Caco-2 (cell line): ENCODE data around the gene ARHGAP24. TPM values are rescaled to one million over a fixed set of nuclear protein-coding genes. Genes with fewer than 3 reads are reported as not detected.

Experiments used
- BruUV-seq: library from RNA; stranded (reverse); fragments of 400-500 nt; replicated peaks from 2 replicates; lab custom pipeline; 2021; lab: Mats Ljungman, UMichigan
- CTCF ChIA-PET: fragments of 300-600 bp; sonication (Branson Sonifier 250); formaldehyde crosslinking; loops from one replicate; lab custom pipeline; 2022; ENCODE audit warnings: antibody characterized with exemption; lab: Charles Lee
- POLR2A ChIA-PET: fragments of 300-600 bp; sonication (Branson Sonifier 250); formaldehyde crosslinking; loops from one replicate; lab custom pipeline; 2022; ENCODE audit warnings: antibody characterized with exemption; lab: Charles Lee
- DNase-seq, 2 experiments: peaks; one replicate each; pipeline versions ENCODE4 v3.0.0 to v3.0.0-alpha.2; 2020 to 2022
- H3K27me3 ChIP-seq: replicated peaks from 2 replicates; pipeline ENCODE4 v1.6.0; 2011; ENCODE audit warnings: low read length; ENCODE audit not compliant: control insufficient read depth, insufficient read depth
- H3K36me3 ChIP-seq: 2 replicates; pipeline ENCODE4 v1.5.1; 2011; ENCODE audit warnings: low read length; ENCODE audit not compliant: control insufficient read depth, insufficient read depth
- H3K4me1 ChIP-seq: fragments of 250-450 bp; sonication (Bioruptor Pico); 2 replicates; pipeline ENCODE4 v1.5.1; 2020; ENCODE audit warnings: mild to moderate bottlenecking
- H3K4me3 ChIP-seq: 2 replicates; pipeline ENCODE4 v1.5.1; 2011; ENCODE audit warnings: low read depth, mild to moderate bottlenecking, control low read depth, low read length
- H3K9me3 ChIP-seq: fragments of 250-450 bp; sonication (Bioruptor Pico); 2 replicates; pipeline ENCODE4 v1.5.1; 2020; ENCODE audit warnings: mild to moderate bottlenecking, moderate library complexity
- H3K27ac Mint-ChIP-seq: one replicate; pipeline ENCODE4 v1.8.0; 2022; ENCODE audit warnings: mixed read lengths; ENCODE audit not compliant: unreplicated experiment
- H3K27me3 Mint-ChIP-seq: one replicate; pipeline ENCODE4 v1.8.0; 2022; ENCODE audit warnings: mixed read lengths; ENCODE audit not compliant: insufficient read depth, unreplicated experiment
- H3K36me3 Mint-ChIP-seq: one replicate; pipeline ENCODE4 v1.8.0; 2022; ENCODE audit warnings: mild to moderate bottlenecking, mixed read lengths; ENCODE audit not compliant: insufficient read depth, unreplicated experiment
- H3K4me1 Mint-ChIP-seq: one replicate; pipeline ENCODE4 v1.8.0; 2022; ENCODE audit warnings: low read depth, mixed read lengths; ENCODE audit not compliant: unreplicated experiment
- H3K4me3 Mint-ChIP-seq: one replicate; pipeline ENCODE4 v1.8.0; 2022; ENCODE audit warnings: mild to moderate bottlenecking, moderate library complexity, mixed read lengths; ENCODE audit not compliant: unreplicated experiment
- H3K9me3 Mint-ChIP-seq: one replicate; pipeline ENCODE4 v1.8.0; 2022; ENCODE audit warnings: mixed read lengths; ENCODE audit not compliant: unreplicated experiment
- intact Hi-C: fragments of 100-400 bp; cut with micrococcal nuclease; formaldehyde crosslinking; loops from one replicate; pipeline ENCODE4 v1.10.0; 2022; ENCODE audit not compliant: unreplicated experiment
- total RNA-seq: library from RNA; stranded (reverse); gene quantifications from 2 replicates; pipeline ENCODE4 v1.2.3, GENCODE V29; 2022
- TF ChIP-seq, protein P1 (sequence below), 2 experiments: fragments of 200-600 bp in 1 of 2; IDR thresholded peaks; 1 replicate in 1 of 2; 2 replicates in 1 of 2; pipeline versions ENCODE4 v1.5.1 to v1.8.0; 2011 to 2022; ENCODE audit warnings: antibody characterized with exemption in 1 of 2, control low read depth in 1 of 2, inconsistent platforms in 1 of 2, low read depth in 1 of 2, low read length in 1 of 2, mild to moderate bottlenecking in 1 of 2, moderate library complexity in 1 of 2; ENCODE audit not compliant: insufficient read depth in 1 of 2, severe bottlenecking in 1 of 2, unreplicated experiment in 1 of 2

The ARHGAP24 gene
- total RNA-seq, 1 experiment from 2014 or later, result 2.8 TPM

DNA sequence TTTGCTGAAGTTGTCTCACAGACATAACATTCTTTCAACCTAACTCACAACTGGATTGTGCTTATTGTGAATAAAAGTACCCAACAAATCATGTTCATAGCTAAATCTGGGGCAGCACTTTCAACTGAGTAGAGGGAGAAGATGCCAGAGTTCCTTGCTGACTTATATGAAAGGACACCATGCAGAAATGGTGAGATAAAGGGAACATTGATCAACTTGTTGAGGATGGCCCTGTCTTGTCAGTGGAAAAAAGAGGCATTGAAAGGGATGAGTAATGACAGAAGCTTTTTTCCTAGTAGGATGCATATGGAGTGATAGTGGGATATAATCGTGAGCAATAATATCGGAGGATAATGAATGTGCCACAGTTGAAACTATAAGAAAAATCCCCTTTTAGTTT, 221.7 kb downstream of the ARHGAP24 start:
- ChIA-PET CTCF (no interaction called here), POLR2A (no interaction called here)
- intact Hi-C loops, result no loop called here
- Mint-ChIP-seq H3K9me3 (no peaks in the 10 kb centered on the region), H3K27ac (no peak overlapping the region), H3K4me1 (no peaks in the 10 kb centered on the region), H3K4me3 (no peak overlapping the region), H3K27me3 (peaks cover 3% of the 10 kb centered on the region), H3K36me3 (no peaks in the 10 kb centered on the region)
- BruUV-seq, result no TSS peak
- TF ChIP-seq, protein P1, sequence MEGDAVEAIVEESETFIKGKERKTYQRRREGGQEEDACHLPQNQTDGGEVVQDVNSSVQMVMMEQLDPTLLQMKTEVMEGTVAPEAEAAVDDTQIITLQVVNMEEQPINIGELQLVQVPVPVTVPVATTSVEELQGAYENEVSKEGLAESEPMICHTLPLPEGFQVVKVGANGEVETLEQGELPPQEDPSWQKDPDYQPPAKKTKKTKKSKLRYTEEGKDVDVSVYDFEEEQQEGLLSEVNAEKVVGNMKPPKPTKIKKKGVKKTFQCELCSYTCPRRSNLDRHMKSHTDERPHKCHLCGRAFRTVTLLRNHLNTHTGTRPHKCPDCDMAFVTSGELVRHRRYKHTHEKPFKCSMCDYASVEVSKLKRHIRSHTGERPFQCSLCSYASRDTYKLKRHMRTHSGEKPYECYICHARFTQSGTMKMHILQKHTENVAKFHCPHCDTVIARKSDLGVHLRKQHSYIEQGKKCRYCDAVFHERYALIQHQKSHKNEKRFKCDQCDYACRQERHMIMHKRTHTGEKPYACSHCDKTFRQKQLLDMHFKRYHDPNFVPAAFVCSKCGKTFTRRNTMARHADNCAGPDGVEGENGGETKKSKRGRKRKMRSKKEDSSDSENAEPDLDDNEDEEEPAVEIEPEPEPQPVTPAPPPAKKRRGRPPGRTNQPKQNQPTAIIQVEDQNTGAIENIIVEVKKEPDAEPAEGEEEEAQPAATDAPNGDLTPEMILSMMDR (IDR thresholded peaks at IDR 0.05; ENCODE audit: insufficient read depth in 1 of 2, low read depth in 1 of 2, low read length in 1 of 2, severe bottlenecking in 1 of 2, unreplicated experiment in 1 of 2), result no peak
- H3K27me3 ChIP-seq, result no peaks in the 10 kb centered on the region
- no peaks in the 10 kb centered on the region for H3K9me3 ChIP-seq
- DNase-seq, result no peak
- no peaks in the 10 kb centered on the region for H3K4me1 ChIP-seq
- H3K4me3 ChIP-seq, result no peak overlapping the region
- no peaks in the 10 kb centered on the region for H3K36me3 ChIP-seq

DNA sequence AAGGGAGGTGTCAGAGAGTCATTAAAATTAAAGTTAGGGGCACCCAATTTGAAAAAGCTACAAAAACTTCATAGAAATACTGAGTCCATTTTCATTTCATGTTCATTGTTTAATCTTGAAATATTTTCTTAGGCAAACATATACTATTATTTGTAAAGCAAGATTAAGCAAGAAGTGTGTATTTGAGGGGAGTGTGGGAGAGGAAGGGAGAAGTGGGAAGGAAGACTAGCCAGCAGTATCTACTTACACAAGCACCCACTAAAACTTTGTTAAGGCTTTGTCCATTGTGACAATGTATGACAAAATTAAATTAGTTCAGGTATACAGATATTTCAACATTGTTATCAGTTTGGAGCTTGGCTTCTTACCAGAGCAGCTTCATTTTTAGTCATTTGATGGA, 222.9 kb downstream of the ARHGAP24 start:
- no peak for DNase-seq

DNA sequence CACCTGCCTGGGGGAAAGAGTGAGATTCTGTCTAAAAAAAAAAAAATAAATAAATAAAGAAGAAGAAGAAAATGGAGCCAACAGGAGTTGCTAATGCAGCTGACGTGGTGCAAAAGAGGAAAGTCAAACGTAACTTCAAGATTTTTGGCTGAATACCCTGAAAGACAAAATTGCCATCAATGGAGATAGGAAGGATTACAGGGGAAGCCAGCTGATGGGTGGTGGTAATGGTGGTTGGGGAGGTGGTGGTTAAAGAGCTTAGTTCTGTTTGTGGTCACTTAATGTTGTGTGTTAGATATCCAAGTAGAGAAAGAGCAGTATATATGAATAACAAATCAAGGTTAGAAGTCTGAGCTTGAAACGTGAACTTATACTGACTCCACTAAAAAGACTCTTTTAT, 225.4 kb downstream of the ARHGAP24 start:
- no peaks in the 10 kb centered on the region for H3K9me3 Mint-ChIP-seq
- no peak overlapping the region for H3K4me3 ChIP-seq
- CTCF ChIA-PET, result no interaction called here

More for the DNA sequence above, 222.9 kb downstream of the ARHGAP24 start:
- H3K36me3 Mint-ChIP-seq, result no peaks in the 10 kb centered on the region
- ChIA-PET CTCF (no interaction called here), POLR2A (no interaction called here)
- Histone ChIP-seq H3K9me3 (no peaks in the 10 kb centered on the region), H3K4me1 (no peaks in the 10 kb centered on the region), H3K36me3 (no peaks in the 10 kb centered on the region), H3K27me3 (no peaks in the 10 kb centered on the region), H3K4me3 (no peak overlapping the region)
- no peaks in the 10 kb centered on the region for H3K4me1 Mint-ChIP-seq
- no peaks in the 10 kb centered on the region for H3K9me3 Mint-ChIP-seq
- no peak overlapping the region for H3K27ac Mint-ChIP-seq
- no TSS peak for BruUV-seq
- H3K27me3 Mint-ChIP-seq, result peaks cover 3% of the 10 kb centered on the region
- TF ChIP-seq, protein P1 (IDR thresholded peaks at IDR 0.05; ENCODE audit: insufficient read depth in 1 of 2, low read depth in 1 of 2, low read length in 1 of 2, severe bottlenecking in 1 of 2, unreplicated experiment in 1 of 2), result no peak
- no peak overlapping the region for H3K4me3 Mint-ChIP-seq
- intact Hi-C loops, result no loop called here

More for the DNA sequence above, 225.4 kb downstream of the ARHGAP24 start:
- no TSS peak for BruUV-seq
- Mint-ChIP-seq H3K4me1 (no peaks in the 10 kb centered on the region), H3K27me3 (peaks cover 3% of the 10 kb centered on the region), H3K36me3 (no peaks in the 10 kb centered on the region), H3K4me3 (no peak overlapping the region), H3K27ac (no peak overlapping the region)
- no peak for DNase-seq
- TF ChIP-seq, protein P1 (IDR thresholded peaks at IDR 0.05; ENCODE audit: insufficient read depth in 1 of 2, low read depth in 1 of 2, low read length in 1 of 2, severe bottlenecking in 1 of 2, unreplicated experiment in 1 of 2), result no peak
- H3K27me3 ChIP-seq, result no peaks in the 10 kb centered on the region
- no peaks in the 10 kb centered on the region for H3K36me3 ChIP-seq
- no peaks in the 10 kb centered on the region for H3K4me1 ChIP-seq
- POLR2A ChIA-PET, result interaction anchor here (0.6 kb wide), 1 partner anchor 30 kb away, joined by 4 read pairs; no protein-coding TSS in a partner anchor
- H3K9me3 ChIP-seq, result no peaks in the 10 kb centered on the region
- intact Hi-C loops, result no loop called here
